ENCODE data around the gene SPHK1.

Gene SPHK1

DNA sequence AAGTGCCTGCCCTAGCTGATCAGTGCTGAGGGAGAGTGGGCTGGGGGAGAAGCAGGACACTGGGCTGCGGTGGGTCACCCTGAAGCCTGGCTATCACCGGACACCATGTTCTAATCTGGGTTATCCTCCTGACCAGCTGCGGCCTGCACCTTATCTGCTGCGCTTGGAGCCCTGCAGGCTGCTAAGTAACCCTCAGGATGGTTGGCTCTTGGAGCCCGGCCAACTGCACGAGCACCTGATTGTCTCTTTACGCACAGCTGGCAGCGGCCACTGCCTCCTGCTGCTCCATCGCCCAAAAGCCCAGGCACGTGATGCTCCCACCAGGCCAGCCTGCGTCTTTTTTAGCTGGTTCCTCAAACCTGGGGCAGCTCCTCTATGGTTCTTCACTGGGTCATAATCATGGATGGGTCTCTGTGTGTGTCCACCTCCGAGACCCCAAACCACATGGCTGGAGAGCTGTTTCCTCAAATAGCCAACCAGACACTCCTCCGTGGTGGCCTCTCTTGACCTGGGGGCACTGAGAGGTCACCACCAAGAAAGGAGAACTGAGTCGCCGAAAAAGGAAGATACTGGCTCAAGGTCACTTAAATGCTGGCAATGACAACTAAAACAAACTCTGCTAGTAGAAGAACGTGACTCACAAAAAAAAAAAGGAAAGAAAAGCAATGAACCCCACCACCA lies 21.7 kb downstream of the SPHK1 start:
- Mint-ChIP-seq H3K36me3 (ENCODE audit: low read depth) (peaks cover 42% of the 10 kb centered on the region), H3K4me3 (no peak overlapping the region), H3K9me3 (no peaks in the 10 kb centered on the region), H3K27me3 (ENCODE audit: low read depth) (no peaks in the 10 kb centered on the region), H3K27ac (no peak overlapping the region), H3K4me1 (no peaks in the 10 kb centered on the region)
- TF ChIP-seq, protein P1, sequence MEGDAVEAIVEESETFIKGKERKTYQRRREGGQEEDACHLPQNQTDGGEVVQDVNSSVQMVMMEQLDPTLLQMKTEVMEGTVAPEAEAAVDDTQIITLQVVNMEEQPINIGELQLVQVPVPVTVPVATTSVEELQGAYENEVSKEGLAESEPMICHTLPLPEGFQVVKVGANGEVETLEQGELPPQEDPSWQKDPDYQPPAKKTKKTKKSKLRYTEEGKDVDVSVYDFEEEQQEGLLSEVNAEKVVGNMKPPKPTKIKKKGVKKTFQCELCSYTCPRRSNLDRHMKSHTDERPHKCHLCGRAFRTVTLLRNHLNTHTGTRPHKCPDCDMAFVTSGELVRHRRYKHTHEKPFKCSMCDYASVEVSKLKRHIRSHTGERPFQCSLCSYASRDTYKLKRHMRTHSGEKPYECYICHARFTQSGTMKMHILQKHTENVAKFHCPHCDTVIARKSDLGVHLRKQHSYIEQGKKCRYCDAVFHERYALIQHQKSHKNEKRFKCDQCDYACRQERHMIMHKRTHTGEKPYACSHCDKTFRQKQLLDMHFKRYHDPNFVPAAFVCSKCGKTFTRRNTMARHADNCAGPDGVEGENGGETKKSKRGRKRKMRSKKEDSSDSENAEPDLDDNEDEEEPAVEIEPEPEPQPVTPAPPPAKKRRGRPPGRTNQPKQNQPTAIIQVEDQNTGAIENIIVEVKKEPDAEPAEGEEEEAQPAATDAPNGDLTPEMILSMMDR (IDR thresholded peaks at IDR 0.05; ENCODE audit: unreplicated experiment in 3 of 3) = no peak

DNA sequence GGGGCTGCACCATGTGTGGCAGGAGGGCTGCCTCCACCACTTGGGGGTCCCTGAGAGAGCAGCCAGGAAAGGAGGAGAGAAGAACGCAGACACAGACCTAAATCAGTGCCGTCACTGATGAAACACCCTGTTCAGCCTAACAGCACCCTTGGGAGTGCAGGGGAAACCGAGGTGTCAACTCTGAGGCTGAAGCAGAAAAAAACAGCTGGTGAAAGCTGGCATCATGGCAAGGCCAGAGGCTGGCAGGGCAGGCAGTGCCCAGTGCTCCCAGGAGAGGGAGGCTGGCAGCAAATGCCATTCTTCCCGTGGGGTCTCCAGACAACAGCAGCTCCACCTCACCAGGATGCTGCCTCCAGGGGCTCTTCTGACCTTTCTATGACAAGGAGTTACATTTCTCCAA lies 23.1 kb downstream of the SPHK1 start:
- no peak overlapping the region for H3K4me3 Mint-ChIP-seq
- H3K36me3 Mint-ChIP-seq (ENCODE audit: low read depth) = peaks cover 30% of the 10 kb centered on the region
- H3K4me1 Mint-ChIP-seq = no peaks in the 10 kb centered on the region
- H3K27me3 Mint-ChIP-seq (ENCODE audit: low read depth) = no peaks in the 10 kb centered on the region
- H3K27ac Mint-ChIP-seq = no peak overlapping the region
- TF ChIP-seq, protein P1 (IDR thresholded peaks at IDR 0.05; ENCODE audit: unreplicated experiment in 3 of 3) = no peak
- no peaks in the 10 kb centered on the region for H3K9me3 Mint-ChIP-seq

DNA sequence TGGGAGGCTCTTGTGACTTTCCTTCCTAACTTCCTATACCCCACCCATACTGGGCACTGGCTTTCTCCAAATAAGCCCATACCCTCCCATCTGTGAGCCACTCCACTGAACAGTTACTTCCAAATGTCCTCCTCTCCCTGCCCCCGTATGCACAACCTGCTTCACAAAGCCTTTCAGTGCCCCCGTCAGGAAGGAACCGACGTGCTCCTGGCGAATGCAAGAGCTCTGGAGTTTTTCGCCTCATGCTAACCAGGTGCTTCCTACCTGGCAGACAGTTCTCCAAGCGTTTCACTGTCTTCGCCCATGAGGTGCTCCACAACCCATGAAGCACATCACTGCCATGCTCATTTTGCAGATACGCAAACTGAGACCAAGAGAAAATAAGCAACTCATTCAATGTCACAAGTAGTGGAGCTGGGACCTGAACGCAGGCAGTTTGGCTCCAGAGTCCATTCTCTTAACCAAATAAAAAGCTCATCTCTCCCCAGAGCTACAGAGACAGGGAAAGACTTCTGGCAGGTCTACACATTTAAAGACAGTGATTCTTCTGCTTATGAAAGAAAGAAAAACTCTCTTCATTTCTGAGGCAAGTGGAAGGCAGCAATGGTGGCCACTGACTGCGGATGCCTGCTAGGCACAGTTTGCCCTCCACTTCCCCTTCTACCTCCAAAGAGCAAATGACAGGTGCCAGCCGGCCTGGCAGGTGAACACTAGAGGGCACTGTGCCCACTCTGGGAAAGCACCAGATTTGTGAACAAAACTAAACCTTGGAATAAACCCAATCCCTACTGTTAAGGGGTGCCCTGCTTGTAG lies 23.8 kb downstream of the SPHK1 start:
- TF ChIP-seq, protein P1 (IDR thresholded peaks at IDR 0.05; ENCODE audit: unreplicated experiment in 3 of 3) = peak; percentile 73 to 79 (median 79)
- no peak overlapping the region for H3K27ac Mint-ChIP-seq
- H3K27me3 Mint-ChIP-seq (ENCODE audit: low read depth) = no peaks in the 10 kb centered on the region
- no peaks in the 10 kb centered on the region for H3K9me3 Mint-ChIP-seq
- H3K36me3 Mint-ChIP-seq (ENCODE audit: low read depth) = peaks cover 23% of the 10 kb centered on the region
- H3K4me1 Mint-ChIP-seq = no peaks in the 10 kb centered on the region
- no peak overlapping the region for H3K4me3 Mint-ChIP-seq

DNA sequence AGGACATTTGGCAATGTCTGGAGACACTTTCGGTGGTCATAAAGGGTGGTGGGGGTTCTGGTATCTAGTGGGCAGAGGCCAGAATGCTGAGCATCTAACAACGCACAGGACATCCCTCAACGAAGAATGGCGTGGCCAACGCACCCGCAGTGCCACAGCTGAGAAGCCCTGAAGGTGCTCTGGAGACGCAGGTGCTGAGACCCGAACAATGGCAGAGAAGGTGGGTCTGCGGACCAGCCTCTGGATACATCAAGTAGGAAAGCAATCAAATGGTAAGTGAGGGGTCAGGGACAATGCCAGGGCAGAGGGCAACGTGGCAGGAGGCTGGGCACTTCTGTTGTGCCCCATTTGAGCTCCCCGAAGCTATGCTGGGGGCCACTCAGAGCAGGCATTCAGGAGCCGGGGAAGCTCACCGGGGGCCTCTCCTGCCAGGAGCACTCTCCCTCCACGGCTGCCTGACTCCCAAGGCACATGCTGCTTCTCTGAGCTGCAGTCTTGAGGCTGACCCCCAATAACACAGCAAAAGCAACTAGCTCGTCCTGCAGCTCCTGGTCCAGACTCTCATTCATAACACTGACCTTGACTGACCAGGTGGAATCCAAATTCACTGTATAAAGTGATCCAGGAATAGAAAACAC lies 26.0 kb downstream of the SPHK1 start:
- no peaks in the 10 kb centered on the region for H3K9me3 Mint-ChIP-seq
- H3K27ac Mint-ChIP-seq = no peak overlapping the region
- TF ChIP-seq, protein P1 (IDR thresholded peaks at IDR 0.05; ENCODE audit: unreplicated experiment in 3 of 3) = no peak
- H3K4me1 Mint-ChIP-seq = peaks cover 13% of the 10 kb centered on the region
- peaks cover 5% of the 10 kb centered on the region for H3K36me3 Mint-ChIP-seq (ENCODE audit: low read depth)
- H3K27me3 Mint-ChIP-seq (ENCODE audit: low read depth) = no peaks in the 10 kb centered on the region
- H3K4me3 Mint-ChIP-seq = no peak overlapping the region

DNA sequence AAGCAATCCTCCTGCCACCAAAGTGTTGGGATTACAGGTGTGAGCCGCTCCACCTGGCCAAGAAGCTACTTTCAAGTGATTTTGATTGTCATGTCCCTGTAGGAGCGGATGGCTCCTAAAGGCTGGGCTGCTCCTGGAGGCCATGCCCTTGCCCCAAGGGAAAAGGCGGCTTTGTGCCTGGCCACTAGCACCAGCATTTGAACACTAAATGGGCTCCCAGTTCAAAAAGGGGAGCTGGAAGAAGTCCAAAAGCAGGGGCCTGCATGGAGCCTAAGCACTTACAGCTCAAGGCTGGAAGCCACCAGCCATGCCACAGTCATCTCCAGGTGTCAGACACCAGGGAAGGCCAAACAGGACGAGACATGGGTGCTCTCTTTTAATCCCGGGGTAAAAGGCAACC lies 26.8 kb downstream of the SPHK1 start:
- Mint-ChIP-seq H3K27ac (no peak overlapping the region), H3K27me3 (ENCODE audit: low read depth) (no peaks in the 10 kb centered on the region), H3K9me3 (no peaks in the 10 kb centered on the region), H3K4me3 (no peak overlapping the region), H3K36me3 (ENCODE audit: low read depth) (peaks cover 5% of the 10 kb centered on the region), H3K4me1 (peaks cover 13% of the 10 kb centered on the region)
- TF ChIP-seq, protein P1 (IDR thresholded peaks at IDR 0.05; ENCODE audit: unreplicated experiment in 3 of 3) = no peak

Measured in nephron (organoid).